Measurements from ENCODE around the gene KCNE4. TPM values are rescaled to one million over a fixed set of nuclear protein-coding genes. Genes with fewer than 3 reads are reported as not detected.

Gene KCNE4
- total and polyA plus RNA-seq, 8 donors, result 2.4 to 5.9 (median 4.4) TPM

- Histone ChIP-seq H3K27me3 (no peaks in the 10 kb centered on the region), H3K27ac (peak overlapping the region in 1 of 2 donors; percentile 87), H3K4me1 (peaks cover 0 to 15% of the 10 kb centered on the region in 2 donors), H3K4me3 (no peak overlapping the region), H3K9me3 (no peaks in the 10 kb centered on the region), H3K36me3 (no peaks in the 10 kb centered on the region)
- DNase-seq (peak in 2 of 4 donors; percentile 19 to 56), ATAC-seq (no peak)
- TF ChIP-seq CTCF (IDR thresholded peaks at IDR 0.05), result no peak
- intact Hi-C loops (cut with DNase I), result no loop called here
Measured at GRCh38 chr2:223057569-223057968, 5.6 kb downstream of the KCNE4 start.

- intact Hi-C loops (cut with DNase I), result no loop called here
- peak in 1 of 4 donors; percentile 39 for DNase-seq
- peak; percentile 44 for ATAC-seq
- Histone ChIP-seq H3K27me3 (no peaks in the 10 kb centered on the region), H3K36me3 (no peaks in the 10 kb centered on the region), H3K27ac (no peak overlapping the region), H3K4me1 (peaks cover 0 to 15% of the 10 kb centered on the region in 2 donors), H3K4me3 (no peak overlapping the region), H3K9me3 (no peaks in the 10 kb centered on the region)
- TF ChIP-seq CTCF (IDR thresholded peaks at IDR 0.05), result no peak
Measured at GRCh38 chr2:223058952-223059716, 7.1 kb downstream of the KCNE4 start.

GRCh38 chr2:223060201-223060825 is 8.3 kb downstream of the KCNE4 start:
- Histone ChIP-seq H3K9me3 (no peaks in the 10 kb centered on the region), H3K36me3 (no peaks in the 10 kb centered on the region), H3K27ac (no peak overlapping the region), H3K27me3 (no peaks in the 10 kb centered on the region), H3K4me3 (no peak overlapping the region), H3K4me1 (peaks cover 0 to 10% of the 10 kb centered on the region in 2 donors)
- TF ChIP-seq CTCF (IDR thresholded peaks at IDR 0.05), result no peak
- intact Hi-C loops (cut with DNase I), result no loop called here
- DNase-seq (no peak), ATAC-seq (no peak)

GRCh38 chr2:223062396-223062795 is 10.4 kb downstream of the KCNE4 start:
- Histone ChIP-seq H3K27ac (no peak overlapping the region), H3K4me3 (no peak overlapping the region), H3K4me1 (no peaks in the 10 kb centered on the region), H3K36me3 (no peaks in the 10 kb centered on the region), H3K27me3 (no peaks in the 10 kb centered on the region), H3K9me3 (no peaks in the 10 kb centered on the region)
- intact Hi-C loops (cut with DNase I), result no loop called here
- ATAC-seq (no peak), DNase-seq (no peak)
- TF ChIP-seq CTCF (IDR thresholded peaks at IDR 0.05), result no peak

GRCh38 chr2:223065107-223065506 is 13.1 kb downstream of the KCNE4 start:
- Histone ChIP-seq H3K4me1 (no peaks in the 10 kb centered on the region), H3K36me3 (no peaks in the 10 kb centered on the region), H3K27ac (no peak overlapping the region), H3K9me3 (no peaks in the 10 kb centered on the region), H3K27me3 (no peaks in the 10 kb centered on the region), H3K4me3 (no peak overlapping the region)
- intact Hi-C loops (cut with DNase I), result no loop called here
- TF ChIP-seq CTCF (IDR thresholded peaks at IDR 0.05), result no peak
- ATAC-seq (peak; percentile 59), DNase-seq (no peak)
